ENCODE results near the gene TSSK3. TPM values are rescaled to one million over a fixed set of nuclear protein-coding genes. Genes with fewer than 3 reads are reported as not detected.

Gene TSSK3
- total and polyA plus RNA-seq, 9 of the 15 experiments (the other 6 are each of a cell fraction or from before 2014, with no cell fraction given) = 0.27 to 2.8 (median 1.9) TPM

- TF ChIP-seq ZBTB43 (CRISPR knock-in tag; IDR thresholded peaks at IDR 0.05) = 0 out of 2 replicates have a peak, but pooled peaks have one; percentile 73
- TF ChIP-seq E2F1 (CRISPR knock-in tag; IDR thresholded peaks at IDR 0.05) = peak; percentile 58; the same call in 1 of the 2 replicates
- TF ChIP-seq MAZ (CRISPR knock-in tag; conservative IDR thresholded peaks at IDR 0.05 in 1 of 2, IDR thresholded peaks at IDR 0.05 in 1 of 2) = peak; percentile 16 to 34; a peak in 2 of 4 replicates
- TF ChIP-seq PTBP1 (IDR thresholded peaks at IDR 0.05; ENCODE audit: low read depth, low read length) = 0 out of 2 replicates have a peak, but pooled peaks have one; percentile 15
- TF ChIP-seq STAT5B (CRISPR knock-in tag; IDR thresholded peaks at IDR 0.05) = 0 out of 2 replicates have a peak, but pooled peaks have one; percentile 39
- TF ChIP-seq FOXP1 (CRISPR knock-in tag; IDR thresholded peaks at IDR 0.05) = peak; percentile 62; the same call in 1 of the 2 replicates
- TF ChIP-seq ZBTB49 (CRISPR knock-in tag; IDR thresholded peaks at IDR 0.05; ENCODE audit: borderline replicate concordance) = peak; percentile 91; the same call in 1 of the 2 replicates
- TF ChIP-seq ETV6 (IDR thresholded peaks at IDR 0.05; ENCODE audit: borderline replicate concordance in 1 of 2, low read depth in 2 of 2, low read length in 1 of 2) = no peak
- peak; percentile 87 for TF ChIP-seq ETV6 (CRISPR knock-in tag; IDR thresholded peaks at IDR 0.05; ENCODE audit: borderline replicate concordance)
- no peak for TF ChIP-seq ZNF696 (CRISPR knock-in tag; conservative IDR thresholded peaks at IDR 0.05)
Measured at GRCh38 chr1:32393832-32394140, 31.4 kb downstream of the TSSK3 start (continued).
